NCI-H1417 treated with DMSO at 0.1 percent for 48 hours (cell line): ENCODE results near the gene PAM.
"Not testable (repeated sequence)": the region's sequence is repeated elsewhere in the genome, so short reads cannot be mapped to it uniquely, and the experiment has no call there.

Source experiments
- DNase-seq: peaks from one replicate; lab custom pipeline; 2025; lab: John Stamatoyannopoulos, UW

The PAM gene

DNA sequence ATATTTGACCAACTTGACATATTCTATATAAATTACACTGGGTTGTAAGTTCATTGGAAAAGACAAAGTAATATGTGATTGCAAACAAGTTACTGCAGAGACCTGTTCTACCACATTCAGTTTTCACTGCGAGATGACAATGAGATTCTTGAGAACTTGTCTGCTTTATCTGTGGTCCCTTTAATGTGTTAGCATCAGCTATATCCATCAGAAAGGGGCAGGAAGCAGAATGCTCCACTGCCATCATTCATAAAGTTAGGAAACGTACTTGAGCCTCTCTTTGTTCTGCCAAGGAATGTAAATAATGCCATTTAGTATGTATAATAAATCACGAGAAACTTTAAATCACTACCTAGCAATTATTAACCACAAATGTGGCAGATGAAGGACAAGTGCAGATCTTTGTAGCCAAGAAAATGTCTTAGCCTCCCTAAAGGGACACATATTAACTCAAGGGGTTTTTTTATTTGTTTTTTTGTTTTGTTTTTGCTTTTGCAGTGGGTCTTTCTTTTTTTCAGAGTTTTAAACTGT, 305.4 kb downstream of the PAM start:
- no peak for DNase-seq

DNA sequence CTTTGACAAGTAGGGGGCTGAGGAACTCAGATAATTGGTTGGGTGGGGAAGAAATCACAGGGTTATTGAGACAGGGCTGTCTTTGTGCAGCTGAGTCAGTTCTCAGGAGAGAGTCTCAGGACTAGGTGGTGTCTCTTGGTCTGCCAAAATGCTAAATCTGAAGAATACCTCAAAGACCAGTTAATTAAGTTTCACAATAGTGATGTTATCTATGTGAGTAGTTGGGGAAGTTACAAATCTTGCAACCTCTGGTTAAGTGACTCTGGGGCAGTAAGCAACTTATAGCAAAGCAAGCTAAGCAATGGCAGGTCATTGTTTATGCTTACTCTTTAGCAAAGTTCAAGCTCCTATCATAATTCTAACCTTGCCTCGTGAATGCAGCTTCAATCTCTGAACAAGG, 311.2 kb downstream of the PAM start:
- DNase-seq: no peak

DNA sequence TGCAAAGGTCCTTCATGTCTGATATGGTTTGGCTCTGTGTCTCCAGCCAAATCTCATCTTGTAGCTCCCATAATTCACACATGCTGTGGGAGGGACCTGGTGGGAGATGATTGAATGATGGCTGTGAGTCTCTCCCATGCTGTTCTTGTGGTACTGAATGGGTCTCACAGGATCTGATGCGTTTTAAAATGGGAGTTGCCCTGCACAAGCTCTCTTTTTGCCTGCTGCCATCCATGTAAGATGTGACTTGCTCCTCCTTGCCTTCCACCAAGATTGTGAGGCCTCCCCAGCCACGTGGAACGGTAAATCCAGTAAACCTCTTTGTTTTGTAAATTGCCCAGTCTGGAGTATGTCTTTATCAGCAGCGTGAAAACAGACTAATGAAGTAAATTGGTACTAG, 318.4 kb downstream of the PAM start:
- not testable (repeated sequence) for DNase-seq

DNA sequence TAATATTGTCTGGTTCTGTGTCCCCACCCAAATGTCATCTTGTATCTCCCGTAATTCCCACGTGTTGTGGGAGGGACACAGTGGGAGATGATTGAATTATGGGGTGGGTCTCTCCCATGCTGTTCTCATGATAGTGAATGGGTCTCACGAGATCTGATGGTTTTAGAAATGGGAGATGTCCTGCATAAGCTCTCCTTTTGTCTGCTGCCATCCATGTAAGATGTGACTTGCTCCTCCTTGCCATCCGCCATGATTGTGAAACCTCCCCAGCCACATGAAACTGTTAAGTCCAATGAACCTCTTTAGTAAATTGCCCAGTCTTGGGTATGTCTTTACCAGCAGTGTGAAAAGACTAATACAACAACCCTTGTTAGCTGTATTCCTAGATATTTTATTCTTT, 320.3 kb downstream of the PAM start:
- DNase-seq: no peak
